CD4-positive, alpha-beta T cell treated with Interferon gamma for 1 hour (primary cell): ENCODE results near the gene EFHD1.

ENCODE experiments used
- DNase-seq: peaks from one replicate; pipeline ENCODE4 v3.0.0-alpha.2; 2020

EFHD1 gene, protein sequence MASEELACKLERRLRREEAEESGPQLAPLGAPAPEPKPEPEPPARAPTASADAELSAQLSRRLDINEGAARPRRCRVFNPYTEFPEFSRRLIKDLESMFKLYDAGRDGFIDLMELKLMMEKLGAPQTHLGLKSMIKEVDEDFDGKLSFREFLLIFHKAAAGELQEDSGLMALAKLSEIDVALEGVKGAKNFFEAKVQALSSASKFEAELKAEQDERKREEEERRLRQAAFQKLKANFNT

DNA sequence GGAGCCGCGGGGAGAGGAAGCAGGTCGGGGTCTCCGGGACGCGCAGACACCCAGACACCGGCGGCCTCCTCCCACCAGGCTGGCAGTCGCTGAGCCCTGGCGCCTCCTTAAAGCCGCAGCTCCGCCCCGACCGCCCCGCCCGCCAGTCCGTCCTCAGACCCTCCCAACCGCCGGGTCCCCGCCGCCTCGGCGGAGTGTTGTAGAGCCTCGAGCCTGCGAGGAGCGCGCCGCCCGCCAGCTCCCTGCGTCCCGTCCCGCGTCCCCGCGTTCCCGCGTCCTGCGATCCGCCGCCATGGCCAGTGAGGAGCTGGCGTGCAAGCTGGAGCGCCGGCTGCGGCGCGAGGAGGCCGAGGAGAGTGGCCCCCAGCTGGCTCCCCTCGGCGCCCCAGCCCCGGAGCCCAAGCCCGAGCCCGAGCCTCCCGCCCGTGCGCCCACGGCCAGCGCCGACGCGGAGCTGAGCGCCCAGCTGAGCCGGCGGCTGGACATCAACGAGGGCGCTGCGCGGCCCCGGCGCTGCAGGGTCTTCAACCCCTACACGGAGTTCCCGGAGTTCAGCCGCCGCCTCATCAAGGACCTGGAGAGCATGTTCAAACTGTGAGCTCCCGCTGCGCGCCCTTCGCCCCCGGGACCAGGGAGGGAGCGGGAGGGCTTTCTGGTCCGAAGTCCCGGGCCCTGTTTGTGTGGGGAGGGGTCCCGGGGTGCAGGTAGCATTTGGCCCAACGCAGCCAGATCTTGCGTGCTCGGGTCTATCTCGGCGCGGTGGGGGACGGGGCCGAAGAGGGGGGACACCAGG is at the start of gene EFHD1:
EFHD1 (plus strand) TSS at position 192 of the 793 bp plus-strand sequence; CDS start at position 293, 101 bp downstream.
- peak; percentile 22 for DNase-seq

DNA sequence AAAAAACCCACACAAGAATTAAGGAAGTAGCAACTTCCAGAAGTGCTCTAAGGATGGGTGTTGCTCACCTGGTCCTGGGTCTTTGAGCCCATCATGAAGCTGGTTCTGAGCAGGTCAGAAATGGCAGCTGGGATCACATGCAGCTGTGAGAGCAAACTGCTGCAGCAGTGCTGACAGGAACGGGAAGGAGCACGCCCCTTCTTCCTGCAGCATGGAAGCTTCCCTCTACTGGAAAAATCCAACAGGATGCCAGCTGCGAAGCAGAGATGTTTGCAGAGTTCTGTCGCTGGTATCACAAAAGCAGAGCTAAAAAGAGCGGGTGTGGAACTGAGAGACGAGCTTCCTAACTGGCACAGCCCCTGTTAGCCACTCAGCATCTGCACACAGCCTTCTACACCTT is 49.2 kb upstream of the EFHD1 start:
- DNase-seq, result no peak

DNA sequence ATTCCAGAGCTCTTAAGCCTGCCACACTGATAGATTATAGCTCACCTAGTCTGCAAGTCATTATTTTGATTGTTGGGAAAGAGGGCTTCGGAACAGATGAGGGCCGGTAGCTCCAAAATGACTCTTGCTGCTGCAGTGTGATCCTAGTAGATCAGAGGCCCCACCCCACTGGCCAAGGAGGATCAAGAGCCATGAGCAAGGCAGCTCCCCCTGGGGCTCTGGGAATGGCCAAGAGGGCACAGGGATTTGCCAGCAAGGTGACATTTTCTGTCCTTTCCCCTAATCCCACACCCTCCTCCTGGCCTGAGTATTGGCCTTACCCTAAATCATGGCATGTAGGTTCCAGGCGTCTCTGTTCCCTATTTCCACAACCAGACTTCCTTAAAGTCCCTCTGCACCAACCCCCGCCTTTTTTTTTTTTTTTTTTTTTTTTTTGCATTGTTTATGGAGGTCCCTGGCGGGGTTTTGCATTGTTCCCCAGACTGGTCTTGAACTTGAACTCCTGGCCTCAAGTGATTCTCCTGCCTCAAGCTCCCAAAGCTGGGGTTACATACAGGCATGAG is 46.4 kb upstream of the EFHD1 start:
- DNase-seq, result no peak

DNA sequence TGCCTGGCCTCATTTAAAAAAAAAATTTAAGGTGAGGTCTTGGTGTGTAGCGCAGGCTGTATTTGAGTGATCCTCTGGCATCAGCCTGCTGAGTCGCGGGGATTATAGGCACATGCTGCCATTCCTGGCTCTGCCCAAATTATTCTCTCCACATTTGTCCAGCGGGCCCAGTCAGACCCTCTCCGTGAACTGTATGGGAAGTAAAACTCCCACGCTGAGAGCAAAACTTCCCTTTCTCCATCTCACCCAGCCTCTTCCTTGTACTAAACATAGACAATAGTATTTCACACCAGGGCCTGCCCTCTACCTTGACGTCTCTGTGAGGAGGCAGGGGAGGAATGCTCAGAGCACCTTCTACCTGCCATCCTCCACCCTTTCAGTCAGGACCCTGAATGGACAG is 45.9 kb upstream of the EFHD1 start:
- no peak for DNase-seq

DNA sequence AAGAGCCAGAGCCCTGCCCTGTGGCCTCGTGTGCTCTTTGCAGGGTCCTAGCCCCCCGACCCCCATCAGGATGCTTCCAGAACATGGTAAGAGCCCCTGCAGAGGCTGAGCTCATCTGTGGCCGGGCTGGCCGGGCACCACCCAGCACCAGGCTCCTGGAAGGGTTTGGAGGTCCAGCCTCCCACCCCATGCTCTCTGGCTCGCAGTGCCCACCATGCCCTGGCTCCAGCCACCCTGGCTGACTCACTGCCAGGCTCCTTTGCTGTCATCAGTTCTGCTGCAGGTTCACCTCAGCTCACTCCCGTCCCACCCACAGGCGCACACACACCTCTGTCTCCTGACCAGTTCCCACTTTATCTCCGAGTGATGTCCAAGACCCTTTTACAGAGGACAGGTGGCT is 45.4 kb upstream of the EFHD1 start:
- DNase-seq, result no peak

DNA sequence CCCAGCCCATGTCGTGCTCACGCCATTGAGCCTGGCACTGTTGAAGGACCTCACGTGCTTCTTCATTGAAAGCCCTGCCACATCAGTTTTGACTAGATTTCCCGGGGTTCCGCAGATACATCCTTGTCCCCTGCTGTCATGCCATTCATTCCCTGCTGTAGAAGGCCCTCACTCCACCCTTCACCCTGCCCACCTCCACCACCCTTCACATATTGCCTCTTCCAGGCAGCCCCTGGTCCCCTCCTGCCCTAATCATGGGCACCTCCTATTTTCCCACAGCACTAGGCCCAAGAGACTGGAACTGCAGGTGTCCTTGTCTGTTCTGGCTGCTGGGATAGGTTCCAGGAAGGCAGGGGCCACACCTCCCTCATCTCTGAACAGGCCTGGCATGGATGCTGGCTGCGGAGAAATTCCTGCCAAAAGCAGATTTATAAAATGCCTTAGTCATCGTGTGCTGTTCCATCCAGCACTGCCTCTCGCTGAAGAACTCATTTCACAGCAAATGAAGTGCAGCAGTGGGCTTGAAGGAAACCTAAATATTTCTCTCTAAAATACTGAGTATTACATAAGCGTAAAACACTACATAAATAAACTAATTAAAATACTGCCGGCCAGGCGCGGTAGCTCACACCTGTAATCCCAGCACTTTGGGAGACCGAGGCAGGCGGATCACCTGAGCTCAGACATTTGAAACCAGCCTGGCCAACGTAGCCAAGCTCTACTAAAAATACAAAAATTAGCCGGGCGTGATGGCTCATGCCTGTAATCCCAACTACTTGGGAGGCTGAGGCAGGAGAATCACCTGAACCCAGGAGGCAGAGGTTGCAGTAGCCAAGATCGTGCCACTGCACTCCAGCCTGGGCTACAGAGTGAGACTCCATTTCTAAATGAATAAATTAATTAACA is 44.5 kb upstream of the EFHD1 start:
- DNase-seq, result no peak

DNA sequence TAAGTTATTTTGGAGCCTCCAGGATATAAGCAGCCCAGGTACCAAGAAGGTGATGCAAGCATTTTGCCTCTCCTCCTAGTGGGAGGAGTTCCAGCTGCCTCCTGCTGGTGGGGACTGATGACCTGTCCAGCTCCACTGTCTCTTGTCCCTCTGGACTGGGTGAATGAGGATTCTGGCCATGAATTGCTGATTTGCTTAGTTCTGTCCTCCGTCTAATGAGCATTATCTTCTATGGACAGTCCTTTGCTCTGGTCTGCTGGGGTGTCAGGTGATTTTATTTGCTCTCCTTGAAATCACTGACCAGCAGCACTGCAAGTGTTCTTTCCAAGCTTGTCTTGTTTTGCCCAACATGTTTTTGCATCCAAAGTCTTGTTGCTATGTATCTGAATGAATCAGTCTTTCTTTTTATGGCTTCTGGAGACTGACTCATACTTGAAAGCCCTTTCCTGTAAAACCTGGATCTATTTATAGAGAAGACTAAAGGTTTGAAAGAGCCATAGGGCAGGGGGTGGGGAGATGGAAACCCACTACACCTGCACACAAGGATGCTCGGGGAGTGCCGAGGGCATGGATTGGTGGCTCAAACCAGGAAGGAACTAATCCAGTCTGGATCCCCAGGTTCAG is 40.5 kb upstream of the EFHD1 start:
- no peak for DNase-seq

DNA sequence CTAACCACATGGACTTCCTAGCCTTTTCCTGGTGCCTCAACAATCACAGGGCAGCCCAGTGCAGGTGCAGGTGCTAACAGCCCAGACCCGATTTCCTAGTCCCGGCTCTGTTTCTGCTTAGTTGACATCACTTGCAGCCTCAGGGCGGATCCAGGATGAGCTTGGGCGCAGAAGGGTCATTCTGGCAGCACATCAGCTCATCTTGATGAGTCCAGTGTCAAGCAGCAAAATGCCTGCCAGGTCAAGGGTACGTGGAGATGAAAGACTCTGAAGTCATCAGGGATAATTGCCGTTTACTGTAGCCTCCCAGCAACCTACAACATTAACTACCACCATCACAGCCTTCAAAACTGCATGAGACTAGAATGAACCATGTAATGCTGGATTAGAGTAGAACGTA is 39.4 kb upstream of the EFHD1 start:
- no peak for DNase-seq

DNA sequence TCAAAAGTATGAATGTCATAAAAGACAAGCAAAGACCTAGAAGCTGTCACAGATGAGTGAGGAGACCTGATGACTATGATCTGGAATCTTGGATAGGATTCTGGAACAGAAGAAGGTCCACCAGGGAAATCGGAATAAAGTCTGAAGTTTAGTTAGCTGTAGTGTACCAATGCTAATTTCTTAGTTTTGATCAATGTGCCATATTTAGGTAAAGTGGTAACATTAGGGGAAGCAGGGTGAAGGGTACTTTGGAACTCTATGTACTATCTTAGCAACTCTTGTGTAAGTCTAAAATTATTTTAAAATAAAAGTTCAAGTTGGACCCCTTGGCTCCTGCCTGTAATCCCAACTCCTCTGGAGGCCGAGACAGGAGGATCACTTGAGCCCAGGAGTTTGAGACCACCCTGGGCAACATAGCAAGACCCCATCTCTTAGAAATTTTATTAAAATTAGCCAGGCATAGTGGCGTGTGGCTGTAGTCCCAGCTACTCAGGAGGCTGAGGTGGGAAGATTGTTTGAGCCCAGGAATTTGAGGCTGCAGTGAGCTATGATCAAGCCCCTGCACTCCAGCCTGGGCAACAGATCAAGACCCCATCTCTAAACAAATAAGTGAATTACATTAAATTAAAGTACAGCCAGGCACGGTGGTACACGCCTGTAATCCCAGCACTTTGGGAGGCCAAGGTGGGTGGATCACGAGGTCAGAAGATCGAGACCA is 35.9 kb upstream of the EFHD1 start:
- DNase-seq, result no peak

DNA sequence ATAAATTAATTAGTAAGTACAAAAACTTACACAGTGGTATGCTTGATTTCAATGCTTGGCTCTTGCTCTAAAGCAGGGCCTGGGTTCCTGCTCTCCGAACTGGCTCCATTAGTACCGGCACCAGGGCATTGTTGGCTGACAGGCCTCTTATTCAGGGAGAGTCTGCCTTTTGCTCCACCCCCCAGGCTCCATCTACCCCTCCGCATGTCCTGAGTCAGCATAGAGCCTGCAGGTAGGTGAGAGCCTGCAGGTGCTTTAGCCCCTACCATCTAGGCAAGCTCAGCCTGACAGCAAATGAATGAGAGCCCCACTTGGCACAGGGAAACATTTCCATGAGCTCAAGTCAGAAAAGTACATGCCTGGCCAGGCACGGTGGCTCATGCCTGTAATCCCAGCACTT is 35.1 kb upstream of the EFHD1 start:
- DNase-seq, result no peak

DNA sequence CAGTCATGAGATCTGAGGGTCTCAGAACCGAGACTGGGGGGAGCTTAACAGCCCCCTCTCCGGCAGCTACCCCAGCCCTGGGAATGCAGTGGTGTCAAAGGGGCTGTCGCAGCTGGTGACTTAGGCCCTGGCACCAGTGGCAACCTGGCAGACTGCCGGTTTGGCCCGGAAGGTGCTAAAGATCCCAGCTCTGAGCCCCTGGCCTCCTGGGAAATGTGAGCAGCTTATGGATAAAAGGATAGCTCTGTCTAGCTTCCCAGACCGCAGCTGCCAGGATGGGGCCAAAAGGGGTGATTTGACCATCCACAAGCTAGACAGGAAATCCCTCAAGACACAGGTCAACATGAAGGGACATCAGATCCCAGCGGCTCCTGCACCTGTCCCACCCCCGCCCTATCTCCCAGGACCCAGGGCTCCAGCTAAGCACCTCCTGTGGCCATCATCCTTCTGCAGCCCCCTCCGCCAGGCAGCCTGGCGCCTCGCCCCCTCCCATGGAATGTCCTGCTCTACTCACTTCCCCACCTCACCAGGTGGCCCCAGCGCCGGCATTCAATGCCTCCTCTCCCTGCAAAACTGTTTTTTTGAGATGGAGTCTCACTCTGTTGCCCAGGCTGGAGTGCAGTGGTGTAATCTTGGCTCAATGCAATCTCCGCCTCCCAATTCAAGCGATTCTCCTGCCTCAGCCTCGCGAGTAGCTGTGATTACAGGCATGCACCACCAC is 33.2 kb upstream of the EFHD1 start:
- DNase-seq, result no peak

DNA sequence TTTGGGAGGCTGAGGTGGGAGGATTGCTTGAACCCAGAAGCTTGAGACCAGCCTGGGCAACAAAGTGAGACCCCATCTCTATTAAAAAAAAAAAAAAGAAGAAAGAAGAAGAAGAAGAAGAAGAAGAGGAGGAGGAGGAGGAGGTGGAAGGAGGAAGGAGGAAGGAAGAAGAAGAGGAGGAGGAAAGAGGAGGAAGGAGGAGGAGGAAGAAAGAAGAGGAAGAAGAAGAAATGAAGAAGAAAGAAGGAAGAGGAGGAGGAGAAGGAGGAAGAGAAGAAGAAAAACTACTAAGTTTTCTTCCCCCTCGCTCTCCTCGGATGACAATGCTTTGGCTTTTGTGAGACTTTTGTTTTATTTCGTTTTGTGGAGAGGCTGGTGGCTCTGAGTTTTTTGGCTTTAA is 30.1 kb upstream of the EFHD1 start:
- DNase-seq, result no peak

DNA sequence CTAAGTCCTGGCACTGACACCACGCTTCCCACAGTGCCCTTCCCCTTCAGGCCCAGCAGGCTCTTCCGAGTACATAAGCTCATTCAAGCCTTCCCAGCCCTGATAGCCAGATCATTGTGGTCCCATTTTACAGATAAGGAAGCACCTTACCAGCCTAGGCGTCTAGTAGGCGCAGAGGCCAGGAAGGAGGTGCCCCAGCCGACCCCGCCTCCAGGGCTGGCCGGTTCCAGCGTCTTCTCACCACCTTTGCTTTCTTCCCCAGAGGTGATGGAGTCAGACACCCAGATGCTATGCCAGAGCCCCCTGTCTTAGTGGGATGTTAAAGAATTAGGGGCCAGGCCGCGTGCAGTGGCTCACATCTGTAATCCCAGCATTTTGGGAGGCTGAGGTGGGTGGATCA is 28.9 kb upstream of the EFHD1 start:
- DNase-seq, result no peak

DNA sequence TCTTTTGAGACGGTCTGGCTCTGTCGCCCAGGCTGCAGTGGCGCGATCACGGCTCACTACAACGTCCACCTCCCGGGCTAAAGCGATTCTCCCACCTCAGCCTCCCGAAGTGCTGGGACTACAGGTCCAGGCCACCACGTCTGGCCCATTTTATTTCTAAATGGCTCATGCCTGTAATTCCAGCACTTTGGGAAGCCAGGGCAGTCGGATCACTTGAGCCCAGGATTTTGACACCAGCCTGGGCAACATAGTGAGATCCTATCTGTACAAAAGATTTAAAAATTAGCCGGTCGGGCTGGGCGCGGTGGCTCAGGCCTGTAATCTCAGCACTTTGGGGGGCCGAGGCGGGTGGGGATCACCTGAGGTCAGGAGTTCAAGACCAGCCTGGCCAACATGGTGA is 26.4 kb upstream of the EFHD1 start:
- DNase-seq, result no peak

DNA sequence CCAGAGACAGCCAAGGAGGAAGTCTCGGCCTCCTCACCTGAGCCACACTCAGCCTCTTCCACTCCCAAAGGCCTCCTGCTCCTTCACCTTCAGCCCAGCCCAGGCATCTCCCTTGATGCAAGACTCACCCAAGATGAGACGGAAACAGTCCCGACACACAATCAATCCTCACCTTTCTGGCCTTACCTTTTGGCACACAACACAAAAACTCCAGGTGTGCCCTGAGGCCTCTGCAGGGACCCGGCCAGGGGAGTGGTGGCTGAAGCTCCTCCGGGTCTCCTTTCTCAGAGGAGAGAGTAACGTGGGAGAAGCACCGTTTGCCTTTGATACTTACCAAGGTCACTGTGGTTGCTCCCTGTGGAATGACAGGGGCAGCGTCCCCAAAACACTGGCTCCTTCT is 23.8 kb upstream of the EFHD1 start:
- no peak for DNase-seq

DNA sequence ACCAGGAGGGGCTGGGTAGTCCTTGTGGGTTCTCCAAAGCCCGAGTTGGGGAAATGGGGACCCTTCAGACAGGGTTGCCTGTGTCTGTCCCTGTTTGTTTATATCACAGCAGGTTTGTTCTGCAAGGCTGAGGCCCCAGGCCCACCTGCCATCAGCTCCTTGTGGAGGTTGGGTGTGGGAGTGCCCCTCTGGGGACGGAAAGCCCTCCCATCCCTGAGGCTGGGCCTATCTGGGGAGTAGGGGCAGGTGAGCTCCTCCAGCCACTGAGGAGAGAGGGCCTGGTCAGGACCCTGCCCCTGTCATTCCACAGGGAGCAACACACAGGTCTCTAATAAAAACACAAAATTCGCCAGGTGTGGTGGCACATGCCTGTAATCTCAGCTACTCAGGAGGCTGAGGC is 23.3 kb upstream of the EFHD1 start:
- no peak for DNase-seq

DNA sequence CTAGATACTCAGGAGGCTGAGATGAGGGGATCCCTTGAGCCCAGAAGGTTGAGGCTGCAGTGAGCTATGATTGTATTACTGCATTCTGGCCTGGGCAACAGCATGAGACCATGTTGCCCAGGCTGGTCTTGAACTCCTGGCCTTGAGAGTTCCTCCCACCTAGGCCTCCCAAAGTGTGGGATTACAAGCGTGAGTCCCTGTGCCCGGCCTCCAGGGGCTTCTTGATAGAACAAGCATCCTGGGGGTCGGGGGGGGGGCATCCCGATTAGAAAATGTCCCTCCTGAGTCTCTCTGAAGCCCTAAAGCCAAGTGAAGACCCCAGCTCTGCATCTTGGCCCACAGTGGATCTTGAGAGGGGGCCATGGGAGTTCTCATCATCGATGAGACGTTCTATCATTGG is 22.3 kb upstream of the EFHD1 start:
- no peak for DNase-seq

DNA sequence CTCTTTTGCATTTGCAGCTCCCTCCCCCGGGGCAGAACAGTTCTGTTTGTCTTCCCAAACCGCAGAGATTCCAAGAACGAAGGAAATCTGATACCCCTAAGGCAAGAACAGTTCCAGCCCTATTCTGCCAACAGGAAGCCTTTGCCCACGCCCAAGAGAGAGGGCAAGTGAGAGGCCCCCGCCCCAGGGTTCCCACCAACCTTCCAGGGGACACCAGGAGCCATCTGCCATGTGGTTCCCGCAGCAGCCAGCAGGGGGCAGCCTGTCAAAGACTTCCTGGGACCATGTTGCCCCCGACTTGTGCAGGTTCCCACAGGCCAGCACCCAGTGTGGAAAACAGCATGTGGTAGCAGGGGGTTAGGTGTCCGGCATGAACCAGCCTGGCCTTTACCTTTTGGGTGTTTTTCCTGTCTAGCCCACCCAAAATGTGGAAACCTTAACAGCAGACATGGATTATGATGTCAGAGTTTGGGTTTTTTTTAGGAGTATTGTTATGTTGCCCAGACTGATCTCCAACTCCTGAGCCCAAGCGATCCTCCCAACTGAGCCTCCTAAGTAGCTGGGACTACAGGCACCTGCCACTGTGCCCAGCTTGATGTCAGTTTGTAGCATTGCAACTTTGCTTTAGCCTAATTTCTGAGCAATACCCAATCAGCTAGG is 21.7 kb upstream of the EFHD1 start:
- DNase-seq, result peak; percentile 44

DNA sequence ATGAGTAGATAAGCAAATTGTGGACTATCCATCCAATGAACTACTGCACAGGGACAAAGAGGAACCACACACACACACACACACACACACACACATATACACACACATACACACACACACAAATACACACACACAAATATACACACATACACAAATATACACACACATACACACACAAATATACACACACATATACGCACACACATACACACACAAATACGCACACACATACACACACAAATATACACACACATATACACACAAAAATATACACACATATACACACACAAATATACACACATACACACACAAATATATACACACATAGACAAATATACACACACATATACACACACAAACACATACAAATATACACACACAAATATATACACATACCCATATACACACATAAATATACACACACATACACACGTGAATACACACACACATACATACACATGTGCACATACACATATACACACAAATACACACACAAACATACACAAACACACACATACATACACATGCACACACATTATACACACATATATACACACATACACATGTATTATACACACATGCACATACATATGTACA is 19.8 kb upstream of the EFHD1 start:
- no peak for DNase-seq

DNA sequence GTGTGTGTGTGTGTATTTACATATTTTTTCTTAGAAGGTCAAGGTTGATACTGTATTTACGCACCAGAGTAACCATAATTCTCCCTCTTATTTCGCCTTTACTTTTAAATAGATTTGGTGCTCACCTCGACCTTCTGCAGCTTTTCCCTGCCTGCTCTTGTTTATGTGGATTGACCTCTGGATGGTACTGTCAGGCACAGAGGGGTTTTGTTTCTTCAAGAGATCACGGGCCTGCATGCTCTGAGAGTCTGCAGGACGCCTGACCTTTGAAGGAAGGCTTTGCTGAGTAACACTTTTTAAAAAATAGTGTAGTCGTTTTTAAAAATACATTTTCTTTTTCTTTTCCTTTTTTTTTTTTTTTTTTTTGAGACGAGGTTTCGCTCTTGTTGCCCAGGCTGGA is 18.1 kb upstream of the EFHD1 start:
- no peak for DNase-seq

DNA sequence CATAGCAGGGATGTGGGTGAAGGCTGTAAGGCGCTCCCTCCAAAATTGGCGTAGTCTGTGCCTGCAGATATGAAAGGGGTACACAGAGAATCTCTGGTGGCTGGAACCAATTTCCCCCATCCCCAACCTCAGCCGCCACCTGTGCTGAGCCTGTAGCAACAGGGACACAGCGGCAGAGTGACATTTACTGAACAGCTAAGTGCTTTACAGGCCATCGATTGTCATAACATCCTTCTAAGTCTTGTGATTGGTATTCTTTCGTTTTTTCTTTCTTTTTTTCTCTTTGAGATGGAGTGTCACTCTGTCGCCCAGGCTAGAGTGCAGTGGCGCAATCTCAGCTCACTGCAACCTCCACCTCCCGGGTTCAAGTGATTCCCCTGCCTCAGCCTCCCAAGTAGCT is 12.2 kb upstream of the EFHD1 start:
- no peak for DNase-seq
